OCI-LY7 (cell line): ENCODE results near the gene SPRY2. TPM values are rescaled to one million over a fixed set of nuclear protein-coding genes. Genes with fewer than 3 reads are reported as not detected.

Experiments
- BruUV-seq: library from RNA; stranded (reverse); fragments of 400-500 nt; replicated peaks from 2 replicates; lab custom pipeline; 2021; lab: Mats Ljungman, UMichigan
- CTCF ChIA-PET: fragments of 300-600 bp; sonication (Branson Sonifier 250); formaldehyde crosslinking; loops from one replicate; lab custom pipeline; 2022; ENCODE audit warnings: antibody characterized with exemption; ENCODE audit not compliant: unreplicated experiment; lab: Charles Lee
- POLR2A ChIA-PET: fragments of 300-600 bp; sonication (Branson Sonifier 250); formaldehyde crosslinking; loops from one replicate; lab custom pipeline; 2022; ENCODE audit warnings: antibody characterized with exemption; lab: Charles Lee
- DNase-seq: peaks from one replicate; pipeline ENCODE4 v3.0.0-alpha.2; 2015; ENCODE audit warnings: low spot score
- H2AFZ ChIP-seq: fragments of 200-600 bp; sonication (generic), shearing (Covaris generic); 2 replicates; pipeline ENCODE4 v1.6.1; 2014; ENCODE audit warnings: mild to moderate bottlenecking, antibody characterized with exemption, low read length, moderate library complexity
- H3K27ac ChIP-seq: fragments of 200-600 bp; sonication (generic); 2 replicates; pipeline ENCODE4 v1.5.1; 2014; ENCODE audit warnings: mixed run types, low read depth, mild to moderate bottlenecking, moderate library complexity, low read length, inconsistent platforms; ENCODE audit not compliant: poor library complexity, severe bottlenecking
- H3K36me3 ChIP-seq: fragments of 200-600 bp; sonication (generic); 2 replicates; pipeline ENCODE4 v1.6.1; 2014; ENCODE audit warnings: mild to moderate bottlenecking, antibody characterized with exemption, low read length, moderate library complexity, mixed read lengths; ENCODE audit not compliant: insufficient read depth
- H3K4me1 ChIP-seq: fragments of 200-600 bp; sonication (generic); 2 replicates; pipeline ENCODE4 v1.5.1; 2014; ENCODE audit warnings: mild to moderate bottlenecking, low read length; ENCODE audit not compliant: insufficient read depth, poor library complexity, severe bottlenecking
- H3K4me2 ChIP-seq: fragments of 200-600 bp; sonication (generic); 2 replicates; pipeline ENCODE4 v1.6.1; 2014; ENCODE audit warnings: mild to moderate bottlenecking, low read length
- H3K4me3 ChIP-seq: fragments of 200-600 bp; sonication (generic); 2 replicates; pipeline ENCODE4 v1.5.1; 2014; ENCODE audit warnings: mild to moderate bottlenecking, low read depth, low read length; ENCODE audit not compliant: poor library complexity, severe bottlenecking
- H3K79me2 ChIP-seq: fragments of 200-600 bp; sonication (generic); 2 replicates; pipeline ENCODE4 v1.6.1; 2016; ENCODE audit warnings: low read depth, mild to moderate bottlenecking, low read length, moderate library complexity, mixed read lengths; ENCODE audit not compliant: insufficient read depth
- H3K9me2 ChIP-seq: fragments of 200-600 bp; sonication (generic); 2 replicates; pipeline ENCODE4 v1.6.1; 2016; ENCODE audit warnings: mild to moderate bottlenecking, low read length, mixed read lengths; ENCODE audit not compliant: insufficient read depth
- H3K9me3 ChIP-seq: fragments of 200-600 bp; sonication (generic); 2 replicates; pipeline ENCODE4 v1.6.1; 2014; ENCODE audit warnings: mild to moderate bottlenecking, mixed run types, low read length, mixed read lengths
- H4K20me1 ChIP-seq: fragments of 200-600 bp; sonication (generic); 2 replicates; pipeline ENCODE4 v1.6.1; 2014; ENCODE audit warnings: mild to moderate bottlenecking, antibody characterized with exemption, low read length, moderate library complexity, mixed read lengths; ENCODE audit not compliant: insufficient read depth
- CTCF ChIP-seq: fragments of 200-600 bp; sonication (generic); conservative IDR thresholded peaks from 2 replicates; pipeline ENCODE4 v1.5.1; 2014; ENCODE audit warnings: mild to moderate bottlenecking, antibody characterized with exemption, low read length, moderate library complexity, mixed read lengths
- EZH2phosphoT487 ChIP-seq: fragments of 200-600 bp; sonication (generic); IDR thresholded peaks from 2 replicates; pipeline ENCODE4 v1.6.1; 2018; ENCODE audit warnings: low read depth, borderline replicate concordance, mild to moderate bottlenecking, mixed run types, antibody characterized with exemption, low read length, moderate library complexity, mixed read lengths
- intact Hi-C: fragments of 100-400 bp; cut with micrococcal nuclease; formaldehyde crosslinking; loops from one replicate; pipeline ENCODE4 v1.10.0; 2022; ENCODE audit not compliant: unreplicated experiment
- small RNA-seq: library from RNA; depleted of rRNA; stranded (forward); fragments of <200 nt; gene quantifications from one replicate; pipeline ENCODE3, GENCODE V24; 2014
- total RNA-seq, 2 experiments: library from RNA; depleted of rRNA in 1 of 2; stranded (reverse); fragments of >200 nt in 1 of 2; shearing (Covaris generic) in 1 of 2; gene quantifications; 2 replicates each; pipeline ENCODE4 v1.2.3, GENCODE V29; 2014 to 2022

Gene SPRY2
- total RNA-seq, 2 experiments from 2014 or later: not detected

DNA sequence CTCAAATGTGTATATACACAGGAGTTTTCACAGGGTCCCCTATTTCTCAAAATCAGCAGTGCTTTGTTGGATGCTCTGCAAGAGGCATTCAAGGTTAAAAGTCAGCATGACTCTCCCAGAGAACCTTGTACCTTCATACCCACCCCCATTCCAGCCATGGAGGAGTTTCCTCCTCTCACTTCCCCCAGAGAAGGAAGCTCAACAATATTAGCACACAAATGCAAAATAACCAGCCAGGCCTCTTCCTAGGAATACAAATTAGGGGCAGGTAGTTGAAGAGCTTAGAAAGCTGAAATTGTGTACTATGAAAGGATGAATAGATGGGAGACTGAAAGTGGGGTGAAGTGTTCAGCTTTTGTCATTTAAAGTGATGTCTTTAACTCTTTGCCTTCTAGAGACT is 43.8 kb downstream of the SPRY2 start:
- no peak overlapping the region for H2AFZ ChIP-seq
- TF ChIP-seq CTCF (no peak), EZH2phosphoT487 (no peak)
- ChIA-PET POLR2A (interaction anchor here (1.8 kb wide), 1 partner anchor 9 kb away, joined by 4 read pairs; no protein-coding TSS in a partner anchor), CTCF (interaction anchor here (0.5 kb wide), 1 partner anchor 238 kb away, joined by 3 read pairs; no protein-coding TSS in a partner anchor)
- no peak overlapping the region for H3K4me3 ChIP-seq
- BruUV-seq: no TSS peak
- H3K36me3 ChIP-seq: no peaks in the 10 kb centered on the region
- no peaks in the 10 kb centered on the region for H4K20me1 ChIP-seq
- intact Hi-C loops: no loop called here
- H3K4me2 ChIP-seq: no peak overlapping the region
- no peak overlapping the region for H3K27ac ChIP-seq
- no peaks in the 10 kb centered on the region for H3K4me1 ChIP-seq
- DNase-seq: no peak
- no peaks in the 10 kb centered on the region for H3K79me2 ChIP-seq
- H3K9me3 ChIP-seq: no peaks in the 10 kb centered on the region
- no peaks in the 10 kb centered on the region for H3K9me2 ChIP-seq

- CTCF ChIA-PET: no interaction called here
- H3K4me3 ChIP-seq: no peak overlapping the region
- no peak overlapping the region for H2AFZ ChIP-seq
- TF ChIP-seq EZH2phosphoT487 (no peak), CTCF (no peak)
- no peak overlapping the region for H3K27ac ChIP-seq
- H3K79me2 ChIP-seq: no peaks in the 10 kb centered on the region
- H3K9me2 ChIP-seq: no peaks in the 10 kb centered on the region
- no peaks in the 10 kb centered on the region for H3K36me3 ChIP-seq
- intact Hi-C loops: no loop called here
- BruUV-seq: no TSS peak
- no peaks in the 10 kb centered on the region for H3K9me3 ChIP-seq
- no peaks in the 10 kb centered on the region for H3K4me1 ChIP-seq
- POLR2A ChIA-PET: interaction anchor here (1.8 kb wide), 1 partner anchor 9 kb away, joined by 4 read pairs; no protein-coding TSS in a partner anchor
- no peak for DNase-seq
- no peaks in the 10 kb centered on the region for H4K20me1 ChIP-seq
- no peak overlapping the region for H3K4me2 ChIP-seq
These were observed 44.3 kb downstream of the SPRY2 start for GRCh38 chr13:80296638-80297037.

DNA sequence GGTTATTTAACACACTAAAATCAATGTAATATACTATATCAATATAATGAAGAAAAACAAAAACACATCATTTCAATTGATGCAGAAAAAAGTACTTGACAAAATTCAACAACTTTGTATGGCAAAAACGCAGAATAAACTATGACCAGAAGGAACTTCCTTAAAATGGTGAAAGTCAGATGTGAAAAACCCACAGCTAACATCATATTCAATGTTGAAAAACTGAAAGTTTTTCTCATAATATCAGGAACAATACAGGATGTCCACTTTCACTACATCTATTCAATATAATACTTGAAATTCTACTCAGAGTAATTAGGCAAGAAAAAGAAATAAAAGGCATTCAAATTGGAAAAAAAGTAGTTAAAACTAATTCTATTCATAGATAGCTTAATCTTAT is 50.3 kb downstream of the SPRY2 start:
- no peaks in the 10 kb centered on the region for H3K9me2 ChIP-seq
- intact Hi-C loops: no loop called here
- CTCF ChIA-PET: no interaction called here
- H3K4me3 ChIP-seq: no peak overlapping the region
- no peaks in the 10 kb centered on the region for H3K9me3 ChIP-seq
- no peaks in the 10 kb centered on the region for H4K20me1 ChIP-seq
- no peak for DNase-seq
- no TSS peak for BruUV-seq
- no peak overlapping the region for H3K27ac ChIP-seq
- no peaks in the 10 kb centered on the region for H3K79me2 ChIP-seq
- POLR2A ChIA-PET: interaction anchor here (0.7 kb wide), 1 partner anchor 347 kb away, joined by 3 read pairs; no protein-coding TSS in a partner anchor
- H3K4me2 ChIP-seq: no peak overlapping the region
- no peak for TF ChIP-seq EZH2phosphoT487
- no peaks in the 10 kb centered on the region for H3K36me3 ChIP-seq
- H3K4me1 ChIP-seq: no peaks in the 10 kb centered on the region
- no peak overlapping the region for H2AFZ ChIP-seq

Small RNA genes lying within 50 kb of the gene (small RNA-seq; reads per million reads assigned to genes)
- gene RNU6-61P: not detected
